Measurements from ENCODE around the gene POLG. TPM values are rescaled to one million over a fixed set of nuclear protein-coding genes. Genes with fewer than 3 reads are reported as not detected.

POLG gene
- total and polyA plus RNA-seq, 2 of the 13 experiments (the other 11 are each of a cell fraction or from before 2014, with no cell fraction given) = 26.6 to 35.5 TPM

DNA sequence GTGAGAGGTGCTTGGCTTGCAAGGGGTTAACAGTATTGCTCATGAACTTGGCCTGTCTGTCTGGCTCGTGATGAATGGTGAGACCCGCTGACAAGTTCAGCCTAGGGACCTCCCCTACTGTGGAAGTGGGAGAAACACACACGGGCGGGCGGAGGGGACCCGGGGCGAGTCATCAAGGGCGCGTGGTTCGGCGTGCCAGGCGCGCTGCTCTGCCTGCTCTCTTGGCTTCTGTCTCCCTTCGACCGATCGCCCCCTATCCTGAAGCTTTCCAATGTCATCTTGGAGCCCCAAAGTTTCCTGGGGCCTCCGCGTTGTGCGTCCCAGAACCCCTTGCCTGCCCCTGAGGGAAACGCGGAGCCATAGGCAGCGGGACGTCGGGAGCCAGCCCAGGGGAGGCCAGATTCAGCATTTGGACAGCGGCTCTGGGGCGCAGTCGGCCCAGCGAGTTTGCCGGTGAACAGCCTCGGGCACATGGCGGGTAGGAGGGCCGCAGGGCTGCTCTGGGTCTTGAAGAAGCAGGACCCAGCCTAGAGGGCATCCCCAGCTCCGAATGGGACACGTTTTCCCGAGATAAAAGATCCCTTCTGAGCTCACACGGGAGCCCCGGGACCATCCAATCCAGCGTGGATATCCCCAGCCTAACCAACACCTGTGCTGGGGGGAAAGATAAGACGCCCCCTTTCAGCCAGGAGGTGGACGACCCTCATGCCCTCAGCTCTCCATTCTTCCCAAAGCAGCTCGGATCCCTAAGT, 27.0 kb upstream of the POLG start (continued):
- TF ChIP-seq, protein P1, sequence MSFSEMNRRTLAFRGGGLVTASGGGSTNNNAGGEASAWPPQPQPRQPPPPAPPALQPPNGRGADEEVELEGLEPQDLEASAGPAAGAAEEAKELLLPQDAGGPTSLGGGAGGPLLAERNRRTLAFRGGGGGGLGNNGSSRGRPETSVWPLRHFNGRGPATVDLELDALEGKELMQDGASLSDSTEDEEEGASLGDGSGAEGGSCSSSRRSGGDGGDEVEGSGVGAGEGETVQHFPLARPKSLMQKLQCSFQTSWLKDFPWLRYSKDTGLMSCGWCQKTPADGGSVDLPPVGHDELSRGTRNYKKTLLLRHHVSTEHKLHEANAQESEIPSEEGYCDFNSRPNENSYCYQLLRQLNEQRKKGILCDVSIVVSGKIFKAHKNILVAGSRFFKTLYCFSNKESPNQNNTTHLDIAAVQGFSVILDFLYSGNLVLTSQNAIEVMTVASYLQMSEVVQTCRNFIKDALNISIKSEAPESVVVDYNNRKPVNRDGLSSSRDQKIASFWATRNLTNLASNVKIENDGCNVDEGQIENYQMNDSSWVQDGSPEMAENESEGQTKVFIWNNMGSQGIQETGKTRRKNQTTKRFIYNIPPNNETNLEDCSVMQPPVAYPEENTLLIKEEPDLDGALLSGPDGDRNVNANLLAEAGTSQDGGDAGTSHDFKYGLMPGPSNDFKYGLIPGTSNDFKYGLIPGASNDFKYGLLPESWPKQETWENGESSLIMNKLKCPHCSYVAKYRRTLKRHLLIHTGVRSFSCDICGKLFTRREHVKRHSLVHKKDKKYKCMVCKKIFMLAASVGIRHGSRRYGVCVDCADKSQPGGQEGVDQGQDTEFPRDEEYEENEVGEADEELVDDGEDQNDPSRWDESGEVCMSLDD (CRISPR knock-in tag; IDR thresholded peaks at IDR 0.05; ENCODE audit: borderline replicate concordance) = peak; percentile 75; the same call in 1 of the 2 replicates
- TF ChIP-seq KLF15 (CRISPR knock-in tag; IDR thresholded peaks at IDR 0.05; ENCODE audit: borderline replicate concordance) = 0 out of 2 replicates have a peak, but pooled peaks have one; percentile 83
- no peak for TF ChIP-seq ARID2 (CRISPR knock-in tag; IDR thresholded peaks at IDR 0.05; ENCODE audit: borderline replicate concordance)
- TF ChIP-seq ZNF772 (CRISPR knock-in tag; IDR thresholded peaks at IDR 0.05) = no peak
- no peak for TF ChIP-seq ATM (IDR thresholded peaks at IDR 0.05; ENCODE audit: borderline replicate concordance)
- no peak for TF ChIP-seq SRSF4 (IDR thresholded peaks at IDR 0.05; ENCODE audit: low read depth, low read length, poor library complexity, severe bottlenecking)
- peak; percentile 73 for TF ChIP-seq ZNF781 (CRISPR knock-in tag; IDR thresholded peaks at IDR 0.05; ENCODE audit: borderline replicate concordance, not compliant biosample characterization)
- peak; percentile 64; the same call in 1 of the 2 replicates for TF ChIP-seq KAT8 (CRISPR knock-in tag; IDR thresholded peaks at IDR 0.05)
- TF ChIP-seq ZBTB3 (CRISPR knock-in tag; IDR thresholded peaks at IDR 0.05; ENCODE audit: borderline replicate concordance, low read depth) = no peak
- TF ChIP-seq, protein P2, sequence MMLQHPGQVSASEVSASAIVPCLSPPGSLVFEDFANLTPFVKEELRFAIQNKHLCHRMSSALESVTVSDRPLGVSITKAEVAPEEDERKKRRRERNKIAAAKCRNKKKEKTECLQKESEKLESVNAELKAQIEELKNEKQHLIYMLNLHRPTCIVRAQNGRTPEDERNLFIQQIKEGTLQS (CRISPR knock-in tag; IDR thresholded peaks at IDR 0.05) = 0 out of 2 replicates have a peak, but pooled peaks have one; percentile 68
- TF ChIP-seq WIZ (CRISPR knock-in tag; IDR thresholded peaks at IDR 0.05) = peak; percentile 94; the same call in 1 of the 2 replicates
- TF ChIP-seq MATR3 (CRISPR knock-in tag; IDR thresholded peaks at IDR 0.05) = no peak
- TF ChIP-seq NRL (CRISPR knock-in tag; IDR thresholded peaks at IDR 0.05; ENCODE audit: borderline replicate concordance) = no peak
- TF ChIP-seq ZNF614 (CRISPR knock-in tag; IDR thresholded peaks at IDR 0.05; ENCODE audit: borderline replicate concordance) = peak; percentile 39; the same call in 1 of the 2 replicates
- peak; percentile 58; the same call in 1 of the 2 replicates for TF ChIP-seq ZNF367 (CRISPR knock-in tag; IDR thresholded peaks at IDR 0.05; ENCODE audit: borderline replicate concordance)
- TF ChIP-seq HDAC6 (IDR thresholded peaks at IDR 0.05; ENCODE audit: low read depth, low read length) = no peak
- TF ChIP-seq POGZ (CRISPR knock-in tag; IDR thresholded peaks at IDR 0.05) = no peak
- TF ChIP-seq RBFOX2 (IDR thresholded peaks at IDR 0.05; ENCODE audit: low read depth, low read length) = no peak
- TF ChIP-seq NCOA5 (CRISPR knock-in tag; IDR thresholded peaks at IDR 0.05) = no peak
- TF ChIP-seq ELF1 (CRISPR knock-in tag; IDR thresholded peaks at IDR 0.05) = no peak
- peak; percentile 69; the same call in 1 of the 2 replicates for TF ChIP-seq ZNF552 (CRISPR knock-in tag; IDR thresholded peaks at IDR 0.05; ENCODE audit: borderline replicate concordance)

Measured in HepG2 (cell line).